ENCODE results near the gene IL4R.
A peak's percentile ranks its signal among the peaks of the same experiment; 100 is the strongest.
"Not testable (repeated sequence)": the region's sequence is repeated elsewhere in the genome, so short reads cannot be mapped to it uniquely, and the experiment has no call there.

IL4R gene

GRCh38 chr16:27313422-27314160, at the start of gene IL4R:
TSS of gene IL4R (plus strand) at chr16:27313974. CDS start at chr16:27340204, 26,230 bp downstream.
- DNase-seq = peak; percentile 43

GRCh38 chr16:27264151-27264550, 49.6 kb upstream of the IL4R start:
- DNase-seq = peak; percentile 66

GRCh38 chr16:27265982-27266381, 47.8 kb upstream of the IL4R start:
- no peak for DNase-seq

- no peak for DNase-seq
These were observed 46.6 kb upstream of the IL4R start for GRCh38 chr16:27267037-27267677.

- peak; percentile 96 for DNase-seq
These were observed 45.1 kb upstream of the IL4R start, which contains the start of gene NSMCE1 for GRCh38 chr16:27268376-27269299. TSS of gene NSMCE1 (minus strand) at chr16:27268772. CDS start at chr16:27257570, 11,202 bp downstream.

GRCh38 chr16:27269300-27270150, 44.2 kb upstream of the IL4R start:
- no peak for DNase-seq

GRCh38 chr16:27270349-27270748, 43.4 kb upstream of the IL4R start:
- no peak for DNase-seq

GRCh38 chr16:27272076-27272475, 41.7 kb upstream of the IL4R start:
- DNase-seq = no peak

- DNase-seq = not testable (repeated sequence)
These were observed 41.1 kb upstream of the IL4R start for GRCh38 chr16:27272697-27273096.

- DNase-seq = no peak
These were observed 40.5 kb upstream of the IL4R start for GRCh38 chr16:27273330-27273669.

GRCh38 chr16:27273670-27274423, 39.9 kb upstream of the IL4R start:
- DNase-seq = peak; percentile 59

- DNase-seq = not testable (repeated sequence)
These were observed 39.3 kb upstream of the IL4R start for GRCh38 chr16:27274424-27274874.

- no peak for DNase-seq
These were observed 38.4 kb upstream of the IL4R start for GRCh38 chr16:27275394-27275793.

- no peak for DNase-seq
These were observed 32.5 kb upstream of the IL4R start for GRCh38 chr16:27281243-27281642.

GRCh38 chr16:27284865-27285675, 28.7 kb upstream of the IL4R start:
- no peak for DNase-seq

- no peak for DNase-seq
These were observed 28.0 kb upstream of the IL4R start for GRCh38 chr16:27285676-27286196.

- peak; percentile 96 for DNase-seq
These were observed 27.3 kb upstream of the IL4R start for GRCh38 chr16:27286451-27286850.

GRCh38 chr16:27287051-27287811, 26.5 kb upstream of the IL4R start:
- DNase-seq = no peak

- DNase-seq = no peak
These were observed 25.9 kb upstream of the IL4R start for GRCh38 chr16:27287887-27288286.

GRCh38 chr16:27288313-27288712, 25.5 kb upstream of the IL4R start:
- DNase-seq = not testable (repeated sequence)
